Activated T-helper 1 cell treated with anti-CD3 and anti-CD28 coated beads, Interleukin-2, amount 50 U/mL, for 16 hours (primary cell): ENCODE data around the gene ARHGAP45.

Experiments
- DNase-seq, 2 donors: peaks; one replicate each; pipeline ENCODE4 v3.0.0-alpha.2; 2020; ENCODE audit warnings: low read depth in 1 of 2, low spot score in 1 of 2

Gene ARHGAP45

GRCh38 chr19:1070931-1071791 is 4.2 kb downstream of the ARHGAP45 start:
- DNase-seq, result no peak

- no peak for DNase-seq
Observed at GRCh38 chr19:1072371-1073015, 5.5 kb downstream of the ARHGAP45 start.

GRCh38 chr19:1073063-1073955 is 6.3 kb downstream of the ARHGAP45 start:
- no peak for DNase-seq

- no peak for DNase-seq
Observed at GRCh38 chr19:1073956-1074517, 7.1 kb downstream of the ARHGAP45 start.

GRCh38 chr19:1074544-1075283 is 7.7 kb downstream of the ARHGAP45 start:
- DNase-seq, result peak; percentile 85 to 98

- DNase-seq, result no peak
Observed at GRCh38 chr19:1076046-1076386, 9.0 kb downstream of the ARHGAP45 start.

GRCh38 chr19:1076951-1077350 is 10.0 kb downstream of the ARHGAP45 start:
- peak; percentile 84 to 91 for DNase-seq

GRCh38 chr19:1079566-1080111 is 12.7 kb downstream of the ARHGAP45 start:
- DNase-seq, result peak in 1 of 2 donors; percentile 58

GRCh38 chr19:1080360-1081161 is 13.6 kb downstream of the ARHGAP45 start:
- no peak for DNase-seq

GRCh38 chr19:1081301-1082164 is 14.6 kb downstream of the ARHGAP45 start:
- DNase-seq, result no peak

- DNase-seq, result peak; percentile 67 to 71
Observed at GRCh38 chr19:1082165-1082927, 15.4 kb downstream of the ARHGAP45 start.

GRCh38 chr19:1082928-1083816 is 16.2 kb downstream of the ARHGAP45 start:
- DNase-seq, result no peak

- no peak for DNase-seq
Observed at GRCh38 chr19:1084024-1084868, 17.3 kb downstream of the ARHGAP45 start.

- no peak for DNase-seq
Observed at GRCh38 chr19:1085053-1085658, 18.2 kb downstream of the ARHGAP45 start.

GRCh38 chr19:1085676-1086442 is 18.9 kb downstream of the ARHGAP45 start:
- DNase-seq, result no peak
